Astrocyte of the spinal cord (primary cell): ENCODE data around the gene SPTBN2.

Experiments
- DNase-seq: peaks from one replicate; pipeline ENCODE4 v3.0.0; 2011; ENCODE audit warnings: low read depth, low spot score
- H3K4me3 ChIP-seq: 2 replicates; pipeline ENCODE4 v1.5.1; 2011; ENCODE audit warnings: low read depth, mild to moderate bottlenecking, low read length, moderate library complexity
- CTCF ChIP-seq: IDR thresholded peaks from 2 replicates; pipeline ENCODE4 v1.5.1; 2012; ENCODE audit warnings: low read depth, mild to moderate bottlenecking, low read length, inconsistent platforms
- in situ Hi-C: cut with HindIII; loops from 2 replicates; pipeline ENCODE4 v1.10.0; 2017; ENCODE audit warnings: low sequenced_read_pairs

Gene SPTBN2

GRCh38 chr11:66704659-66705360 is 24.2 kb downstream of the SPTBN2 start:
- TF ChIP-seq CTCF = no peak
- in situ Hi-C loops = no loop called here
- no peak overlapping the region for H3K4me3 ChIP-seq
- no peak for DNase-seq

GRCh38 chr11:66701432-66702240 is 27.4 kb downstream of the SPTBN2 start:
- in situ Hi-C loops = no loop called here
- DNase-seq = no peak
- TF ChIP-seq CTCF = no peak
- H3K4me3 ChIP-seq = no peak overlapping the region

- DNase-seq = no peak
- no peak overlapping the region for H3K4me3 ChIP-seq
- TF ChIP-seq CTCF = no peak
- in situ Hi-C loops = no loop called here
Observed at GRCh38 chr11:66700742-66701141, 28.3 kb downstream of the SPTBN2 start.

- in situ Hi-C loops = no loop called here
- DNase-seq = no peak
- no peak for TF ChIP-seq CTCF
- H3K4me3 ChIP-seq = no peak overlapping the region
Observed at GRCh38 chr11:66700337-66700736, 28.7 kb downstream of the SPTBN2 start.

GRCh38 chr11:66698491-66698890 is 30.5 kb downstream of the SPTBN2 start:
- no peak for DNase-seq
- in situ Hi-C loops = no loop called here
- no peak overlapping the region for H3K4me3 ChIP-seq
- no peak for TF ChIP-seq CTCF

- in situ Hi-C loops = no loop called here
- no peak for DNase-seq
- H3K4me3 ChIP-seq = no peak overlapping the region
- TF ChIP-seq CTCF = no peak
Observed at GRCh38 chr11:66697988-66698387, 31.0 kb downstream of the SPTBN2 start.
